ENCODE results near the gene TAF4.

TAF4 gene

DNA sequence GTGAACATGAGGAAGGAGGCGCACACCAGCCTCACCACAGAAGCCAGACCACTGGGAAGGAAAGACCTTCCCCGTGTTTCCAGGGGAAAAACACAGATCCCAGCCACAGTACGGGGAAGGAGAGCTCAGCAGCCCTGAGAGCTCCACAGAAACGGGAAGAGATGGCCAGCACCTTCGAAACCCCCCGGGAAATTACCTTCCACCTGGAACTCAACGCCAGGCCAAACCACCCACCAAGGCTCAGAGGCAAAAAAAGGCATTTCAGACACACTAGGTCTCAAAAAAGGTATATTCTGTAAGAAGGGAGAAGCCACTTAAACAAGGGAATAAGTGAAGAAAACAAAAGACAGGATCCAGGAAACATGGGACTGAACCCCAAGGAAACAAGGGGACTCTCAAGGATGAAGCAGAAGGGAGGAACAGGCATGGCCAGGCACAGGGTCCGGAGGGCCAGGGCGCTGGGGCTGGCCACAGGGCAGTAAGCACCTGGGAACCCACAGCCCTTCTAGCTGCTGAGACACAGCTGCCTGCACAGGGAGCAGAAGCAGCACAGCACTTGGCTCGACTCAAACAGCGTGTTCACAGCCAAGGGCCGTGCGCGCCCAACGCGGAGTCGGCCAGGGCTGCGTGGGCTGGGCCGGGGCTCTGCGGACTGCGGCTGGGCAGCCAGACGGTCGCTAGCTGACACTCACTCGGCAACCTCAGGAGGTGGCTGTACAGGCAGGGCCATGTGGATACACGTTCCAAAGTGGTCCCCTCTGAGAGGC, 44.6 kb downstream of the TAF4 start:
- H3K4me3 Mint-ChIP-seq: no peak overlapping the region
- H3K9me3 Mint-ChIP-seq: no peaks in the 10 kb centered on the region
- H3K36me3 Mint-ChIP-seq: peaks cover 7% of the 10 kb centered on the region
- no peaks in the 10 kb centered on the region for H3K27me3 Mint-ChIP-seq
- H3K27ac Mint-ChIP-seq: peak overlapping the region; percentile 56
- H3K4me1 Mint-ChIP-seq: peaks cover 23% of the 10 kb centered on the region
- DNase-seq (ENCODE audit: low spot score in 2 of 2): no peak
- no peak for ATAC-seq (ENCODE audit: low read depth)

- ATAC-seq (ENCODE audit: low read depth): no peak
- Mint-ChIP-seq H3K27ac (no peak overlapping the region), H3K36me3 (peaks cover under 1% of the 10 kb centered on the region), H3K4me3 (no peak overlapping the region), H3K9me3 (no peaks in the 10 kb centered on the region), H3K4me1 (peaks cover 15% of the 10 kb centered on the region), H3K27me3 (no peaks in the 10 kb centered on the region)
- no peak for DNase-seq (ENCODE audit: low spot score in 2 of 2)
These were observed 45.7 kb downstream of the TAF4 start for GRCh38 chr20:62019881-62020492.

DNA sequence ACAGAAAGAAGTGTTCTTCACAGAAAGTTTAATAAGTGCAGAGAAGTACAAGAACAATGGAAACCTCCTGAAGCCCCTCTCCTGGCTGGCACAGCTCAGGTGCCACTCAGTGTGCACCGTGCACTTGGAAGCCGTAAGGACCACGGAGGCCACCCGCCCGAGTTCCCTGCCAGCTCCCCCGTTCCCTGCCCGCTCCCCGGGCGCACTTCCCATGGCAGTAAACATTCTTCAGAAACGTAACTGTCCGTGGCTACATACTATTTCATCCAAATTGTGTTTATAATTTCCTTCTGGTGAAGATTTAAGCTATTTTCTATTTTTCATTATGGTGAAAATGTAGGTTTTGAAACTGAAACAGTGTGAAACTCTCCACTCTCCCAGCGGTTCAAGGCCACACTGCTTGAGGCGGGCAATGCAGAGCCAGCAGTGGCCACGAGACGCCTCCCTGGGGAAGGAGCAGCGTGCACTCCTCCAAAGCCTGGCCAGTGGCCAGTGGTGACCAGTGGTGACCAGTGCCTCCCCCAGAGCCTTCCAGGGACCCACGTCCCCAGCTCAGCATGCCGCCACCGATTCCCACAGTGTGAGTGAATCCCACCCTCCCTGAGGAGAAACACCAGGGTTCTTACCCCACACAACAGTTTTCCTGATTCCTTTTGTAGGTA, 46.4 kb downstream of the TAF4 start:
- H3K9me3 Mint-ChIP-seq: no peaks in the 10 kb centered on the region
- no peaks in the 10 kb centered on the region for H3K27me3 Mint-ChIP-seq
- no peaks in the 10 kb centered on the region for H3K36me3 Mint-ChIP-seq
- H3K4me3 Mint-ChIP-seq: no peak overlapping the region
- no peak overlapping the region for H3K27ac Mint-ChIP-seq
- ATAC-seq (ENCODE audit: low read depth) (no peak), DNase-seq (ENCODE audit: low spot score in 2 of 2) (no peak)
- peaks cover 15% of the 10 kb centered on the region for H3K4me1 Mint-ChIP-seq

DNA sequence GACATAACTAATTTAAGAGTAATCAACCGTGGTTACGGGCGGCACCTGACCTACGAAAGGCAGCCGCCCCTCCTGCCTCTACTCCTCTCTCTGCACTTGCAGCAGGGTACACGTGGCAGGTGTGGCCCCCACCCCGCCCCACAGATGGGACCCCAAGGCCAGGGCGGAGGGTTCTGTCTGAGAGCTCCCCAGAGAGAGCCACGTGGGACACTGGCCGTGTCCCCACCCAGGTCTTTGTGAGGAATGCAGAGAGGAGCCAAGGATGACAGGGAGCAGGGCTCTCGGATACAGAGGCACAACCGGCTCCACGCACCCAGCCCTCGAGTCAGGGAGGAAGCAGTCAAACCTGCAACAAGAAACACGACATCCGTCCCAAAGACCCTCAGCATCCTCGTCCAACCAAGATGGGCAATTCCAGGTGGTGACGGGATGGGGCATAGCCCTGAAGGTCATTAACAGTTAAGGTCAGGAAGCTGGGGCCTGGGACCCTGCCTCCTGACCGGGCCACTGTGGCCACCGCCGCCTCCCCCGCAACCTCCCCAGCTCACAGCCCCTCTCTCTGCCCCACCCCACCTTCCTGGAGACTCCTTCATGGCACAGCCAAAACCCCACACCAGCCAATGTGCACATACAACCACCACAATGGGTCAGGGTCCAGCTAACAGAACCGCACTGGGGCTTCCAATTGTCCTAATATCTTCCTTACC, 47.1 kb downstream of the TAF4 start:
- H3K36me3 Mint-ChIP-seq: no peaks in the 10 kb centered on the region
- no peaks in the 10 kb centered on the region for H3K27me3 Mint-ChIP-seq
- H3K27ac Mint-ChIP-seq: no peak overlapping the region
- no peak overlapping the region for H3K4me3 Mint-ChIP-seq
- ATAC-seq (ENCODE audit: low read depth): no peak
- no peaks in the 10 kb centered on the region for H3K9me3 Mint-ChIP-seq
- DNase-seq (ENCODE audit: low spot score in 2 of 2): no peak
- peaks cover 15% of the 10 kb centered on the region for H3K4me1 Mint-ChIP-seq

GRCh38 chr20:62015540-62016288, 50.0 kb downstream of the TAF4 start:
- no peaks in the 10 kb centered on the region for H3K9me3 Mint-ChIP-seq
- ATAC-seq (ENCODE audit: low read depth) (no peak), DNase-seq (ENCODE audit: low spot score in 2 of 2) (no peak)
- peaks cover 8% of the 10 kb centered on the region for H3K36me3 Mint-ChIP-seq
- no peaks in the 10 kb centered on the region for H3K27me3 Mint-ChIP-seq
- H3K4me3 Mint-ChIP-seq: no peak overlapping the region
- H3K4me1 Mint-ChIP-seq: peaks cover 14% of the 10 kb centered on the region
- no peak overlapping the region for H3K27ac Mint-ChIP-seq

DNA sequence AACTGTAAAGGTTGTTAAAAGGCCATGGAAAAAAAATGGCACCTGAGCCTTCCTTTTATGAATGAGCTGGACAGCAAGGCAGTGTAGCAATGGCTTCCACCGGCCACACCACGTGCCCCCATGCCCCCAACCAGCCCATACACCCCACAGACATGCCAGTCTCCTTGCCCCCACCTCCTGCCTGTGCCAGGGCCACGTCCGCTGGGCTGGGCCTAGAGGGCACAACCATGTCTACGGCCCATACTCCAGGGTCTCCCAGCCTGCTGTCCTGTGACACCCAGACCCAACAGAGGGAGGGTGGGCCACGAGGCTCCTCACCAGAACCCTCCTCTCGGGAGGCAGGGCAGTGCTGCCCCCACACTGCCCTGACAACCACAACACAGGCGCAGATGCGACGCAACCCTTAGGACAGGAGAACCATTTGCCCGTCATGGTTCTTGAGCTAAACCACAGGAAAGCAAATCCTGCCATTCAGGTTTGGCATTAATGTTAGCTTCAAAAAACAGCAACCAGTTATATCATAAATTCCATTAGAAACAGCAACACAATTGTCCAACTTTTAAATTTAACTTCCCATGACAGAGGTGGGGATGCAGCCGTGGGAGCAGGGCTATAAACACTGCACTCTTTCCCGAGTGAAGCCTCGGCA, 50.7 kb downstream of the TAF4 start:
- ATAC-seq (ENCODE audit: low read depth): no peak

GRCh38 chr20:62014488-62014775, 51.2 kb downstream of the TAF4 start:
- H3K27me3 Mint-ChIP-seq: no peaks in the 10 kb centered on the region
- peaks cover 9% of the 10 kb centered on the region for H3K4me1 Mint-ChIP-seq
- H3K27ac Mint-ChIP-seq: no peak overlapping the region
- H3K4me3 Mint-ChIP-seq: no peak overlapping the region
- no peak for ATAC-seq (ENCODE audit: low read depth)
- peaks cover 8% of the 10 kb centered on the region for H3K36me3 Mint-ChIP-seq
- no peak for DNase-seq (ENCODE audit: low spot score in 2 of 2)
- no peaks in the 10 kb centered on the region for H3K9me3 Mint-ChIP-seq

More for the DNA sequence above, 50.7 kb downstream of the TAF4 start:
- Mint-ChIP-seq H3K4me1 (peaks cover 9% of the 10 kb centered on the region), H3K27ac (peak overlapping the region; percentile 53), H3K9me3 (no peaks in the 10 kb centered on the region), H3K27me3 (no peaks in the 10 kb centered on the region), H3K36me3 (peaks cover 8% of the 10 kb centered on the region), H3K4me3 (no peak overlapping the region)
- no peak for DNase-seq (ENCODE audit: low spot score in 2 of 2)

- Mint-ChIP-seq H3K4me3 (no peak overlapping the region), H3K27ac (no peak overlapping the region), H3K9me3 (no peaks in the 10 kb centered on the region), H3K27me3 (no peaks in the 10 kb centered on the region), H3K4me1 (peaks cover 9% of the 10 kb centered on the region), H3K36me3 (peaks cover 15% of the 10 kb centered on the region)
- no peak for DNase-seq (ENCODE audit: low spot score in 2 of 2)
- ATAC-seq (ENCODE audit: low read depth): no peak
These were observed 53.0 kb downstream of the TAF4 start for GRCh38 chr20:62012631-62013030.

DNA sequence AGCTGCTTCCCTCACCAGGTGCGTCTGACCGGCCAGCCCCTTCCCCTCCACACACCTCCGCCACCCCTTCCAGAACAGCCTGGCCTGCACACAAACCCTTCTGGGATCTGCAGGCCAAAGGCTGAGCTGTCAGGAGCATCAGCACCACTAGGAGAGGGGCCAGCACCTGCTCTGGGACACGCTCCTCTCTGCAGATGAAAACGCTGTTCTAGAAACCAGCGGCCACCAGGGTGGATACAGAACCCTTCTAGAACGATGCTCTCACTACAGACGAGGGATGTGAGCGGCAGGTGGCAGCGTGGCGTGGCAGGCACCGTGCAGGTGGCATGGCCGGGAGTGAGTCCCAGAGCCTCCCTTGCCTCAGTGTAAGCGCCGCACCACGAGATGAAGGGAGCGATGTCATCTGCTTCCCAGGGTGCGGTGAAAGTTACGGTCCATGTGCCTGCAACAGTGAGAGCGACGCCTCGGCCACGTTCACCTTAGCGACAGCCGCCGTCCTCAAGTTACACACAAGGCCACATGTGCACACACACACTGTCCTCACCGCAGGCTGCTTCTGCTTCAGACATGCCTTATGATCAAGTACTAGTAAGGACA, 53.6 kb downstream of the TAF4 start:
- Mint-ChIP-seq H3K27ac (no peak overlapping the region), H3K4me3 (no peak overlapping the region), H3K4me1 (peaks cover 9% of the 10 kb centered on the region), H3K27me3 (no peaks in the 10 kb centered on the region), H3K36me3 (peaks cover 15% of the 10 kb centered on the region), H3K9me3 (no peaks in the 10 kb centered on the region)
- ATAC-seq (ENCODE audit: low read depth): no peak
- no peak for DNase-seq (ENCODE audit: low spot score in 2 of 2)

DNA sequence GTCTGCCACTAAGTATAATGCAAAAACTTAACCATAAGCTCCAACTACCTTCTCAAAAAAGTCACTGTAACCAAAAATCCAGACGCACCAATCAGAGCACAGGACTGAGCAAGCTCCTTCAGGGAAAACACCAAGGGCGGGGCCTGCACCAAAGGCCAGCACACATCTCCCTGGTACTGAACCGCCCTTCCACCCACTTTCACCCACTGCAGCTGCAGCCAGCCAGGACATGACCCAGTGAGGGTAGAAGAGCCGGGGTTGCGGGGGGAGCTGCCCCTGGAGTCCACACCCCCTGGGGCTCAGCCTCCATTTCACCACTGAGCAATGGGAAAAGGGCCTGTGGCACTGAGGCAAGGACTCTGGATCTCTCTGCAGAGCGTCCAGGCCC, 54.3 kb downstream of the TAF4 start:
- H3K27ac Mint-ChIP-seq: no peak overlapping the region
- ATAC-seq (ENCODE audit: low read depth) (no peak), DNase-seq (ENCODE audit: low spot score in 2 of 2) (no peak)
- H3K4me3 Mint-ChIP-seq: no peak overlapping the region
- peaks cover 6% of the 10 kb centered on the region for H3K4me1 Mint-ChIP-seq
- H3K27me3 Mint-ChIP-seq: no peaks in the 10 kb centered on the region
- H3K9me3 Mint-ChIP-seq: no peaks in the 10 kb centered on the region
- peaks cover 15% of the 10 kb centered on the region for H3K36me3 Mint-ChIP-seq

DNA sequence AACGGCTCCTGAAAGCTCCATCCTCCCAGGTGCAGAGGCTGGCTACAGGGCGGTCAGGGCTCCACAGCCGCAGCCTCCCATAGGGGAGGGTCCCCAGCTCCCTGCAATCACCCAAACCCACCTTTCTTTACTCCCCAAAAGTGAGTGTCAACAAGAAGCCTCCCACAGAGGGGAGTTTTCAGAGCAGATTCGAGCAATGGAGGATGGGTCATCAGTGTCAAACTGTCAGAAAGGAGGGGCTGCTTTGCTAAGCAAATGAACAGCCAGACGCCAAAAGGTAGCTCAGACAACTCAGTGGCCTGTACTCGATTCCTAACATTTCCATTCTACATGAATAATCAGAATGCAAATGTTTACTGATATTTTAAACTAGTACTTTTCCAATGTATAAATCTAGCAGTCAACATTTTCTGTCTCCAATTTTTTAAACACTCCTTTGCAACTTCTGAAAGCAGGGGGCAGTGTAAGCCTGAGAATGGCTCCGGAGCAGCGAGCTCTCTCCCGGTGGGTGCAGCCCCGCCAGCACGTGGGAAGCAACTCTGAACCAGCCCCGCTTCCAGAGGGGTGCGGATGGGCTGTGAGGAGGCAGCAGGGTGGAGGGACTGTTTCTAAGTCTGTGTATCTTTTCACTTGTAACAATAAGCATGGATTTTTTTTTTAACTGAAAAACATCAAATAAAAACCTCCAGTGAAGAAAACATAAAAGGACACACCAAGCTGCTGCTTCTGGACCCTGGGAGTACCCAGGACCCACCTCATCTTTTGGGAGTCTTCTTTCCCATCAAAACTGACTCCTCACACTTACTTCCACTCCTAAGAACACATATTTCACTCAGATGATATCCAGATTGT, 54.9 kb downstream of the TAF4 start:
- Mint-ChIP-seq H3K4me3 (no peak overlapping the region), H3K27me3 (no peaks in the 10 kb centered on the region), H3K27ac (no peak overlapping the region), H3K36me3 (peaks cover 19% of the 10 kb centered on the region), H3K9me3 (no peaks in the 10 kb centered on the region), H3K4me1 (peaks cover 5% of the 10 kb centered on the region)
- peak; percentile 59 to 61 for DNase-seq (ENCODE audit: low spot score in 2 of 2)
- ATAC-seq (ENCODE audit: low read depth): peak; percentile 77

GRCh38 chr20:62009869-62010445, 55.7 kb downstream of the TAF4 start:
- DNase-seq (ENCODE audit: low spot score in 2 of 2) (no peak), ATAC-seq (ENCODE audit: low read depth) (no peak)
- H3K4me3 Mint-ChIP-seq: no peak overlapping the region
- peaks cover 19% of the 10 kb centered on the region for H3K36me3 Mint-ChIP-seq
- no peaks in the 10 kb centered on the region for H3K27me3 Mint-ChIP-seq
- H3K9me3 Mint-ChIP-seq: no peaks in the 10 kb centered on the region
- peaks cover 5% of the 10 kb centered on the region for H3K4me1 Mint-ChIP-seq
- no peak overlapping the region for H3K27ac Mint-ChIP-seq
